ENCODE measurements around the gene ITPKC. TPM values are rescaled to one million over a fixed set of nuclear protein-coding genes. Genes with fewer than 3 reads are reported as not detected.
A peak's percentile ranks its signal among the peaks of the same experiment; 100 is the strongest.

Gene ITPKC
- polyA plus RNA-seq, 1 of the 3 experiments (the other 2 are of a cell fraction): 6.3 TPM

GRCh38 chr19:40750874-40751537, 34.1 kb downstream of the ITPKC start, which contains the start of gene SNRPA (continued):
- TF ChIP-seq CHD2 (IDR thresholded peaks at IDR 0.05; ENCODE audit: low read length, partially characterized antibody): peak; percentile 93
- no peak for TF ChIP-seq IRF3 (IDR thresholded peaks at IDR 0.05; ENCODE audit: low read depth, low read length)
- peak; percentile 66; the same call in 1 of the 2 replicates for TF ChIP-seq TAF1 (IDR thresholded peaks at IDR 0.05; ENCODE audit: borderline replicate concordance, low read depth, low read length)
- no peak for TF ChIP-seq EZH2phosphoT487 (IDR thresholded peaks at IDR 0.05; ENCODE audit: borderline replicate concordance, low read depth)
- TF ChIP-seq RAD21 (IDR thresholded peaks at IDR 0.05; ENCODE audit: low read length): no peak
- TF ChIP-seq, protein P1, sequence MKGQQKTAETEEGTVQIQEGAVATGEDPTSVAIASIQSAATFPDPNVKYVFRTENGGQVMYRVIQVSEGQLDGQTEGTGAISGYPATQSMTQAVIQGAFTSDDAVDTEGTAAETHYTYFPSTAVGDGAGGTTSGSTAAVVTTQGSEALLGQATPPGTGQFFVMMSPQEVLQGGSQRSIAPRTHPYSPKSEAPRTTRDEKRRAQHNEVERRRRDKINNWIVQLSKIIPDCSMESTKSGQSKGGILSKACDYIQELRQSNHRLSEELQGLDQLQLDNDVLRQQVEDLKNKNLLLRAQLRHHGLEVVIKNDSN (IDR thresholded peaks at IDR 0.05; ENCODE audit: borderline replicate concordance, low read depth): no peak
- TF ChIP-seq RFX5 (IDR thresholded peaks at IDR 0.05; ENCODE audit: low read length): no peak
- no peak for TF ChIP-seq TEAD4 (IDR thresholded peaks at IDR 0.05; ENCODE audit: borderline replicate concordance, insufficient read depth)
- TF ChIP-seq YY1 (IDR thresholded peaks at IDR 0.05; ENCODE audit: low read depth): no peak

DNA sequence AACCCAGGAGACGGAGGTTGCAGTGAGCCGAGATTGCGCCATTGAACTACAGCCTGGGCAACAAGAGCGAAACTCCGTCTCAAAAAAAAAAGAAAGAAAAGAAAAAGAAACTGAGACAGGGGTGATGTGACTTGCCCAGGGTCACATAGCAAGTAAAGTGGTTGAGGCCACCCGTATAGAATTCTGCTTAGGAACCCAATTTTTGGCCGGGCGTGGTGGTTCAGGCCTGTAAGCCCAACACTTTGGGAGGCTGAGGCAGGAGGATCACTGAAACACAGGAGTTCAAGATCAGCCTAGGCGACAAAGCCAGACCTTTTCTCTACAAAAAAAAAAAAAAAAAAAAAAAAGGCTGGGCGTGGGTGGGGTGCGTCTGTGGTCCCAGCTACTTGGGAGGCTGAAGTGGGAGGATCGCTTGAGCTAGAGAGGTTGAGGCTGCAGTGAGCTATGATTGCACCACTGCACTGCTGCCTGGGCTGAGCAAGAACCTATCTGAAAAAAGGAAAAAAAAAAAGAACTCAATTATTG, 35.4 kb downstream of the ITPKC start:
- DNase-seq: no peak
- 69% methylated on average over 12 of the region's 12 CpGs for WGBS (ENCODE audit: low lambda C conversion rate)
- CTCF ChIA-PET: interaction anchor here (1.4 kb wide), 1 partner anchor 55 kb away, joined by 4 read pairs; no protein-coding TSS in a partner anchor
- Histone ChIP-seq H3K9ac (peak overlapping the region; percentile 88), H3K27ac (ENCODE audit: low read depth in 2 of 2, low read length in 1 of 2) (no peak overlapping the region; a peak in 1 of 4 replicates), H3K9me2 (no peaks in the 10 kb centered on the region), H3K79me2 (ENCODE audit: insufficient read depth) (peaks cover 77% of the 10 kb centered on the region), H3K4me2 (peak overlapping the region; percentile 82), H2AFZ (ENCODE audit: low read depth) (no peak overlapping the region), H3K4me1 (ENCODE audit: control insufficient read depth in 1 of 2, insufficient read depth in 2 of 2, low read depth in 1 of 2, low read length in 1 of 2) (peaks cover 14 to 25% of the 10 kb centered on the region in 2 experiments; a peak in 2 of 4 replicates), H3K4me3 (ENCODE audit: low read depth in 2 of 2, low read length in 1 of 2) (peak overlapping the region; percentile 74 to 75), H3K27me3 (ENCODE audit: insufficient read depth) (no peaks in the 10 kb centered on the region), H3F3A (replicated peaks; ENCODE audit: insufficient read depth) (no peaks in the 10 kb centered on the region), H4K20me1 (ENCODE audit: insufficient read depth) (peaks cover 34% of the 10 kb centered on the region), H3K9me3 (no peaks in the 10 kb centered on the region), H3K36me3 (replicated peaks in 1 of 2; ENCODE audit: control insufficient read depth in 1 of 2, insufficient read depth in 2 of 2, low read length in 1 of 2) (peaks cover 4 to 17% of the 10 kb centered on the region in 2 experiments)
- POLR2A ChIA-PET: no interaction called here
- TF ChIP-seq NFIC (IDR thresholded peaks at IDR 0.05; ENCODE audit: borderline replicate concordance) (no peak), NRF1 (IDR thresholded peaks at IDR 0.05; ENCODE audit: low read depth, low read length) (no peak), EP300 (IDR thresholded peaks at IDR 0.05; ENCODE audit: borderline replicate concordance in 1 of 2, low read depth in 1 of 2, low read length in 1 of 2) (no peak), ELF1 (IDR thresholded peaks at IDR 0.05) (no peak), FOXJ3 (CRISPR knock-in tag; IDR thresholded peaks at IDR 0.05) (no peak), JUND (IDR thresholded peaks at IDR 0.05) (no peak), USF2 (IDR thresholded peaks at IDR 0.05; ENCODE audit: borderline replicate concordance, low read depth, low read length) (no peak), MAX (IDR thresholded peaks at IDR 0.05; ENCODE audit: low read depth) (no peak), REST (IDR thresholded peaks at IDR 0.05; ENCODE audit: low read depth, low read length) (no peak), RXRA (IDR thresholded peaks at IDR 0.05; ENCODE audit: borderline replicate concordance, low read depth) (no peak)
- TF ChIP-seq, protein P2, sequence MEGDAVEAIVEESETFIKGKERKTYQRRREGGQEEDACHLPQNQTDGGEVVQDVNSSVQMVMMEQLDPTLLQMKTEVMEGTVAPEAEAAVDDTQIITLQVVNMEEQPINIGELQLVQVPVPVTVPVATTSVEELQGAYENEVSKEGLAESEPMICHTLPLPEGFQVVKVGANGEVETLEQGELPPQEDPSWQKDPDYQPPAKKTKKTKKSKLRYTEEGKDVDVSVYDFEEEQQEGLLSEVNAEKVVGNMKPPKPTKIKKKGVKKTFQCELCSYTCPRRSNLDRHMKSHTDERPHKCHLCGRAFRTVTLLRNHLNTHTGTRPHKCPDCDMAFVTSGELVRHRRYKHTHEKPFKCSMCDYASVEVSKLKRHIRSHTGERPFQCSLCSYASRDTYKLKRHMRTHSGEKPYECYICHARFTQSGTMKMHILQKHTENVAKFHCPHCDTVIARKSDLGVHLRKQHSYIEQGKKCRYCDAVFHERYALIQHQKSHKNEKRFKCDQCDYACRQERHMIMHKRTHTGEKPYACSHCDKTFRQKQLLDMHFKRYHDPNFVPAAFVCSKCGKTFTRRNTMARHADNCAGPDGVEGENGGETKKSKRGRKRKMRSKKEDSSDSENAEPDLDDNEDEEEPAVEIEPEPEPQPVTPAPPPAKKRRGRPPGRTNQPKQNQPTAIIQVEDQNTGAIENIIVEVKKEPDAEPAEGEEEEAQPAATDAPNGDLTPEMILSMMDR (IDR thresholded peaks at IDR 0.05): no peak
- TF ChIP-seq, protein P3, sequence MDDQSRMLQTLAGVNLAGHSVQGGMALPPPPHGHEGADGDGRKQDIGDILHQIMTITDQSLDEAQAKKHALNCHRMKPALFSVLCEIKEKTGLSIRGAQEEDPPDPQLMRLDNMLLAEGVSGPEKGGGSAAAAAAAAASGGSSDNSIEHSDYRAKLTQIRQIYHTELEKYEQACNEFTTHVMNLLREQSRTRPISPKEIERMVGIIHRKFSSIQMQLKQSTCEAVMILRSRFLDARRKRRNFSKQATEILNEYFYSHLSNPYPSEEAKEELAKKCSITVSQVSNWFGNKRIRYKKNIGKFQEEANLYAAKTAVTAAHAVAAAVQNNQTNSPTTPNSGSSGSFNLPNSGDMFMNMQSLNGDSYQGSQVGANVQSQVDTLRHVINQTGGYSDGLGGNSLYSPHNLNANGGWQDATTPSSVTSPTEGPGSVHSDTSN (IDR thresholded peaks at IDR 0.05): no peak

All from SK-N-SH (cell line).